Astrocyte (in vitro differentiated cells and primary cell): ENCODE data around the gene PVALB. TPM values are rescaled to one million over a fixed set of nuclear protein-coding genes. Genes with fewer than 3 reads are reported as not detected.
A peak's percentile ranks its signal among the peaks of the same experiment; 100 is the strongest.
"Not testable (repeated sequence)": the region's sequence is repeated elsewhere in the genome, so short reads cannot be mapped to it uniquely, and the experiment has no call there.

Source experiments
- DNase-seq: peaks from one replicate; pipeline ENCODE4 v3.0.0-alpha.2; 2010; ENCODE audit warnings: low read depth
- FAIRE-seq: peaks from 2 replicates; lab custom pipeline; 2011; peaks lifted over from hg19 to GRCh38; lab: Jason Lieb, UNC
- H2AFZ ChIP-seq: 2 replicates; pipeline ENCODE4 v1.6.0; 2012; ENCODE audit warnings: low read depth, low read length, inconsistent platforms
- H3K27ac ChIP-seq: 2 replicates; pipeline ENCODE4 v1.5.1; 2011; ENCODE audit warnings: low read depth, low read length, inconsistent platforms
- H3K27me3 ChIP-seq: 2 replicates; pipeline ENCODE4 v1.6.0; 2011; ENCODE audit warnings: low read length, inconsistent platforms; ENCODE audit not compliant: insufficient read depth
- H3K36me3 ChIP-seq: 2 replicates; pipeline ENCODE4 v1.5.1; 2011; ENCODE audit warnings: low read length, inconsistent platforms; ENCODE audit not compliant: insufficient read depth
- H3K4me1 ChIP-seq: 2 replicates; pipeline ENCODE4 v1.5.1; 2011; ENCODE audit warnings: low read length, inconsistent platforms; ENCODE audit not compliant: insufficient read depth
- H3K4me2 ChIP-seq: 2 replicates; pipeline ENCODE4 v1.6.0; 2012; ENCODE audit warnings: low read length, inconsistent platforms
- H3K4me3 ChIP-seq: 2 replicates; pipeline ENCODE4 v1.5.1; 2011; ENCODE audit warnings: low read depth, mild to moderate bottlenecking, low read length, inconsistent platforms; ENCODE audit not compliant: insufficient read depth
- H3K79me2 ChIP-seq: 2 replicates; pipeline ENCODE4 v1.6.0; 2012; ENCODE audit warnings: mild to moderate bottlenecking, low read length, inconsistent platforms; ENCODE audit not compliant: insufficient read depth
- H3K9ac ChIP-seq: 2 replicates; pipeline ENCODE4 v1.6.0; 2012; ENCODE audit warnings: mild to moderate bottlenecking, low read length, inconsistent platforms
- H3K9me3 ChIP-seq: 2 replicates; pipeline ENCODE4 v1.5.1; 2012; ENCODE audit warnings: low read depth, mild to moderate bottlenecking, low read length, inconsistent platforms; ENCODE audit not compliant: insufficient read depth
- H4K20me1 ChIP-seq: 2 replicates; pipeline ENCODE4 v1.6.0; 2012; ENCODE audit warnings: low read length, inconsistent platforms; ENCODE audit not compliant: insufficient read depth
- H3K27ac Mint-ChIP-seq: one replicate; pipeline ENCODE4 v1.8.0; 2021; ENCODE audit warnings: mild to moderate bottlenecking, mixed read lengths; ENCODE audit not compliant: unreplicated experiment
- H3K27me3 Mint-ChIP-seq: one replicate; pipeline ENCODE4 v1.8.0; 2021; ENCODE audit warnings: low read depth, mixed read lengths; ENCODE audit not compliant: unreplicated experiment
- H3K36me3 Mint-ChIP-seq: one replicate; pipeline ENCODE4 v1.8.0; 2021; ENCODE audit warnings: low read depth, mixed read lengths; ENCODE audit not compliant: unreplicated experiment
- H3K4me1 Mint-ChIP-seq: one replicate; pipeline ENCODE4 v1.8.0; 2021; ENCODE audit warnings: low read depth, mixed read lengths; ENCODE audit not compliant: unreplicated experiment
- H3K4me3 Mint-ChIP-seq: one replicate; pipeline ENCODE4 v1.8.0; 2021; ENCODE audit warnings: mild to moderate bottlenecking, moderate library complexity, mixed read lengths; ENCODE audit not compliant: unreplicated experiment
- H3K9me3 Mint-ChIP-seq: one replicate; pipeline ENCODE4 v1.8.0; 2021; ENCODE audit warnings: mild to moderate bottlenecking, mixed read lengths; ENCODE audit not compliant: unreplicated experiment
- CTCF ChIP-seq: IDR thresholded peaks from 2 replicates; pipeline ENCODE4 v1.5.1; 2011; ENCODE audit warnings: low read depth, mild to moderate bottlenecking, inconsistent platforms, low read length, moderate library complexity; ENCODE audit not compliant: insufficient read depth
- EZH2 ChIP-seq: IDR thresholded peaks from 2 replicates; pipeline ENCODE4 v1.6.1; 2012; ENCODE audit warnings: mild to moderate bottlenecking, low read length, inconsistent platforms; ENCODE audit not compliant: insufficient read depth
- total RNA-seq: library from RNA; stranded (reverse); gene quantifications from 2 replicates; pipeline ENCODE4 v1.2.1, GENCODE V29; 2021

The PVALB gene
- total RNA-seq, 1 donor from 2014 or later: not detected

DNA sequence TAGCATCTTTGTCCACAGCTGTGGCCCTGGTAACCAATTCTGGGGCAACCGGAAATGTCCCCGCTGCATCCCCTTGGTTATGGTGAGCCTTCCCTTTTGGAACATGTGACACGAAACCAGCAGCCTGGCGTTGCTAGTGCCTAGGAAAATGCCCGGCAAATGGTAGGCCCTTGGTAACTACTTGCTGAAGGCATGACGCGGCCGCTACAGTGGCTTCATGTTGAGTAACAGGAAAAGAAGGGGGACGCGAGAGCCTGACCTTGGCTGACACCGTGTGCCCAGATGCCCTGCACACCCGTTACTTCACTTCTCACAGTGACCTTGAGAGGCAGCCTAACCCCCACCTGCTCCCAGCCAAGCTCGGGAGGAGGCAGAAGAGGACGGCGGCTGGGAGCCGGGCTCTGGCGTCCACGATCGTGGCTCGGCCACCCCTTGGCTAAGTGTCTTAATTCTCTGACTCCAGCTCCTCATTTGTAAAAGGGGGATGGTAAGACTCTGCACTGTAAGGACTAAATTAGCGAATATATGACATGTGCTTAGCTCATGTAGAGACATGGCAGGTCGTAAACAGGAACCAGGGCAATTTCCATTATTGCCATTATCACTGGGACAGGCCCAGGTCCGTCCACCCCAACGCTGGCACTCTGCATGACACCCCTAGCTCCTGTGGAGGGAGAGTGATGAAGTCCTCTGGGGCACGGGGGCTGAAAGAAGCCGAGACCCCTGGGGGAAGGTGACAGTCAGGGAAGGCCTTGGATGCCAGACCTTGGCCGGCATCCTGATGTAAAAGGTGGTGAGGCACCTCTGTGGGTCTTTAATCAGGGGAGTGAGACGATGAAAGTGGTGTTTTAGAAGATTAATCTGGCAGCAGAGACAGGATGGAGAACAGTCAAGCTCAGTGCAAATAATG lies 59.8 kb downstream of the PVALB start:
- peaks cover 33% of the 10 kb centered on the region for H3K27me3 Mint-ChIP-seq
- DNase-seq (no peak), FAIRE-seq (no peak)
- no peak overlapping the region for H3K27ac Mint-ChIP-seq
- Histone ChIP-seq H3K36me3 (no peaks in the 10 kb centered on the region), H2AFZ (no peak overlapping the region), H3K79me2 (no peaks in the 10 kb centered on the region), H3K9ac (no peak overlapping the region), H3K4me3 (no peak overlapping the region), H3K27me3 (peaks cover 11% of the 10 kb centered on the region), H3K4me1 (no peaks in the 10 kb centered on the region), H4K20me1 (no peaks in the 10 kb centered on the region), H3K4me2 (no peak overlapping the region), H3K27ac (no peak overlapping the region), H3K9me3 (no peaks in the 10 kb centered on the region)
- no peaks in the 10 kb centered on the region for H3K4me1 Mint-ChIP-seq
- no peak for TF ChIP-seq EZH2
- TF ChIP-seq CTCF: no peak
- no peaks in the 10 kb centered on the region for H3K9me3 Mint-ChIP-seq
- peaks cover 2% of the 10 kb centered on the region for H3K36me3 Mint-ChIP-seq
- no peak overlapping the region for H3K4me3 Mint-ChIP-seq

DNA sequence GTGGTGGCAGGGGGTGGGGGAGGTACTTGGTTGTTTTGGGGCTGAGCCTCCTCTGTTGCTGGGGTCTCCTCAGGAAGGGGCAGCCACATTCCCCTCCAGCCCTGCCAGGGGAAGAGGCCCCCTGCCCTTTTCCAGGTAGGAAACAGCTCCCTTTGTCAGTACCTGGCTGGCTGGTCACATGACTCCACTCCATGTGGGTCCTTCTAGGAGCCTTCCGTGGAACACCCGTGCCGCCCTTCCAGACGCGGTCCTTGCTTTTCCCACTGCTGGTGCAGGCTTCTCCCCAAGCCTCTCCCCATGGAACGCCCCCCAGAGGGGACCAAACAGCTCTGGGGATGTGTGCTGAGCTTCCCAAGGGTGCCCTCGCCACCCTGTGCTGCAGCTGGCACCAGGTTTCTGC lies 60.8 kb downstream of the PVALB start:
- Mint-ChIP-seq H3K4me3 (no peak overlapping the region), H3K36me3 (peaks cover 2% of the 10 kb centered on the region), H3K27ac (no peak overlapping the region), H3K27me3 (peaks cover 36% of the 10 kb centered on the region), H3K9me3 (no peaks in the 10 kb centered on the region), H3K4me1 (no peaks in the 10 kb centered on the region)
- Histone ChIP-seq H3K27me3 (peaks cover 11% of the 10 kb centered on the region), H3K27ac (no peak overlapping the region), H3K4me2 (no peak overlapping the region), H2AFZ (no peak overlapping the region), H3K4me3 (no peak overlapping the region), H3K9me3 (no peaks in the 10 kb centered on the region), H3K36me3 (no peaks in the 10 kb centered on the region), H4K20me1 (no peaks in the 10 kb centered on the region), H3K9ac (no peak overlapping the region), H3K4me1 (no peaks in the 10 kb centered on the region), H3K79me2 (no peaks in the 10 kb centered on the region)
- TF ChIP-seq CTCF (no peak), EZH2 (no peak)
- DNase-seq: no peak
- no peak for FAIRE-seq

DNA sequence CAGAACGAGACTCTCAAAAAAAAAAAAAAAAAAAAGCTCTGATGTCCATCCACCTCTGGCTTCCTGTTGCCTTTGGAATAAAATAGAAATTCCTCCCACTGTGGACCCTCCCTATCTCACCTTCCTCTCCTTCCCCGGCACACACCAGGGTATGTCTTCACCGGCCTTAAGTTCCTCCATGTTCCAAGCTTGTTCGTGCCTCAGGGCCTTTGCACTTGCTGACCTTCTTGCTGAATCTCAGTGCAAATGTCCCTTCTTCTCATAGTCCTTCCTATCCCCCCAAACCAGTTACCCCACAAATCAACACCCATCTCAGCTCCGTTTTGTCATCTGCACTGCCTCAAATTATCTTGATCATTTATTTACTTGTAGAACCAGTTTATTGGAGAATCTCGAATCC lies 61.5 kb downstream of the PVALB start:
- H3K79me2 ChIP-seq: no peaks in the 10 kb centered on the region
- Mint-ChIP-seq H3K9me3 (no peaks in the 10 kb centered on the region), H3K4me1 (no peaks in the 10 kb centered on the region), H3K27me3 (peaks cover 36% of the 10 kb centered on the region), H3K4me3 (no peak overlapping the region), H3K36me3 (peaks cover 2% of the 10 kb centered on the region), H3K27ac (peak overlapping the region; percentile 71)
- H3K4me1 ChIP-seq: no peaks in the 10 kb centered on the region
- DNase-seq: no peak
- TF ChIP-seq CTCF (no peak), EZH2 (no peak)
- no peak overlapping the region for H2AFZ ChIP-seq
- no peaks in the 10 kb centered on the region for H3K36me3 ChIP-seq
- H3K27me3 ChIP-seq: peaks cover 16% of the 10 kb centered on the region
- H4K20me1 ChIP-seq: no peaks in the 10 kb centered on the region
- no peak overlapping the region for H3K4me3 ChIP-seq
- no peak overlapping the region for H3K9ac ChIP-seq
- H3K9me3 ChIP-seq: no peaks in the 10 kb centered on the region
- FAIRE-seq: no peak
- no peak overlapping the region for H3K27ac ChIP-seq
- H3K4me2 ChIP-seq: no peak overlapping the region

DNA sequence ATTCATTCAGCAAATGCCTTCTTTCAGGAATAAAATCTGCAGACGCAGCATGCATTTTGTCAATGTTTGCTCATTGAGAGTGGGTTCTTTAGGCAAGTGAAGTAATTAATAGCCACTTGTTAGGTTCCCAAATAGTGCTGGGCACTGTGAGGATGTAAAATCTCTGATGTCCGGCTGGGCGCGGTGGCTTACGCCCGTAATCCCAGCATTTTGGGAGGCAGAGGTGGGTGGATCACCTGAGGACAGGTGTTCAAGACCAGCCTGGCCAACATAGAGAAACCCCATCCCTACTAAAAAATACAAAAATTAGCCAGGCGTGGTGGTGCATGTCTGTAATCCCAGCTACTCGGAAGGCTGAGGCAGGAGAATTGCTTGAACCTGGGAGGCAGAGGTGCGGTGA lies 62.0 kb downstream of the PVALB start:
- H3K9me3 Mint-ChIP-seq, H3K4me3 Mint-ChIP-seq, H3K79me2 ChIP-seq, H3K9me3 ChIP-seq, H3K4me1 Mint-ChIP-seq, H3K36me3 Mint-ChIP-seq, H4K20me1 ChIP-seq, H3K4me1 ChIP-seq, H3K36me3 ChIP-seq, H3K4me2 ChIP-seq, DNase-seq, H3K9ac ChIP-seq, H2AFZ ChIP-seq, H3K27ac ChIP-seq, H3K4me3 ChIP-seq, H3K27ac Mint-ChIP-seq, FAIRE-seq: not testable (repeated sequence)
- peaks cover 19% of the 10 kb centered on the region for H3K27me3 ChIP-seq
- peaks cover 38% of the 10 kb centered on the region for H3K27me3 Mint-ChIP-seq
